SJCRH30 (cell line): ENCODE measurements around the gene HTRA3. TPM values are rescaled to one million over a fixed set of nuclear protein-coding genes. Genes with fewer than 3 reads are reported as not detected.

Experiments
- DNase-seq, 2 experiments: peaks; one replicate each; pipeline ENCODE4 v3.0.0-alpha.2; 2015 to 2020
- H3K27ac ChIP-seq: fragments of 250-450 bp; sonication (Bioruptor Pico); 2 replicates; pipeline ENCODE4 v1.5.1; 2020; ENCODE audit warnings: mild to moderate bottlenecking, moderate library complexity
- H3K27me3 ChIP-seq: fragments of 250-450 bp; sonication (Bioruptor Pico); 2 replicates; pipeline ENCODE4 v1.5.1; 2020; ENCODE audit warnings: mild to moderate bottlenecking, moderate library complexity
- H3K36me3 ChIP-seq: fragments of 250-450 bp; sonication (Bioruptor Pico); 2 replicates; pipeline ENCODE4 v1.5.1; 2020; ENCODE audit warnings: mild to moderate bottlenecking, moderate library complexity
- H3K4me1 ChIP-seq: fragments of 250-450 bp; sonication (Bioruptor Pico); 2 replicates; pipeline ENCODE4 v1.5.1; 2020; ENCODE audit warnings: mild to moderate bottlenecking, moderate library complexity
- H3K4me3 ChIP-seq: fragments of 250-450 bp; sonication (Bioruptor Pico); 2 replicates; pipeline ENCODE4 v1.5.1; 2020; ENCODE audit warnings: mild to moderate bottlenecking, moderate library complexity
- H3K9me3 ChIP-seq: fragments of 250-450 bp; sonication (Bioruptor Pico); replicated peaks from 2 replicates; pipeline ENCODE4 v1.5.1; 2020; ENCODE audit warnings: mild to moderate bottlenecking, moderate library complexity
- total RNA-seq: library from RNA; depleted of rRNA; stranded (reverse); fragments of >200 nt; shearing (Covaris generic); gene quantifications from 2 replicates; pipeline ENCODE4 v1.2.3, GENCODE V29; 2014; rRNA removed

The HTRA3 gene
- total RNA-seq: 0.08 TPM in 1 of 2 replicates, not detected in the other

DNA sequence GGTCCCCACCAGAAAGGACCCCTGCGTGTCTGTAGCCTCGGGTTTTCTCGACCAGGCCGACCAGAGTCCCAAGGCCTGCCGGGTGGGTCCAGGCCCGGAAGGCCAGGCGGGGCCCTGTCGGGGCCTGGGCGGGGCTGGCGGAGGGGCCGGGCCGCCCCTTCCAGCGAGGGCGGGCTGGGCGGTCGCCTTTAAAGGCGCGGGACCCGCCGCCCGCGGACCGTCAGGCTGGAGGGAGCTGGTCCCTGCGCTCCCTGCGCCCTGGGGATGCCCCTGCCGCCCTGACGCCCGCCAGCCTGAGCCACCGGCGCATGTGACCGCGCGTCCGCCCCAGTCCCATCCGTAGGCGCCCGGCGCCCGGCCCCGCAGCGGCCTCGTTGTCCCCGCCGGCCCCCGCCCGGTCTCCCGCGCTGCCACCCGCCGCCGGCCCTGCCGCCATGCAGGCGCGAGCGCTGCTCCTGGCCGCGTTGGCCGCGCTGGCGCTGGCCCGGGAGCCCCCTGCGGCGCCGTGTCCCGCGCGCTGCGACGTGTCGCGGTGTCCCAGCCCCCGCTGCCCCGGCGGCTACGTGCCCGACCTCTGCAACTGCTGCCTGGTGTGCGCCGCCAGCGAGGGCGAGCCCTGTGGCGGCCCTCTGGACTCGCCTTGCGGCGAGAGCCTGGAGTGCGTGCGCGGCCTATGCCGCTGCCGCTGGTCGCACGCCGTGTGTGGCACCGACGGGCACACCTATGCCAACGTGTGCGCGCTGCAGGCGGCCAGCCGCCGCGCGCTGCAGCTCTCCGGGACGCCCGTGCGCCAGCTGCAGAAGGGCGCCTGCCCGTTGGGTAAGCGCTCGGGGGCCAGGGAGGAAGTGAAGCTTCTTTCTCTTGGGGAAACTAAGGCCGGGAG, at the start of gene HTRA3:
Gene HTRA3, plus strand, starts transcription at position 220 of the 883 bp plus-strand sequence. Its CDS starts 215 bp downstream, at position 435.
- H3K27me3 ChIP-seq: no peaks in the 10 kb centered on the region
- DNase-seq: no peak
- H3K4me3 ChIP-seq: no peak within 1 kb of the TSS
- peaks cover 2% of the 10 kb centered on the region; the same call in 1 of the 2 replicates for H3K4me1 ChIP-seq
- no peaks in the 10 kb centered on the region for H3K36me3 ChIP-seq
- no peaks in the 10 kb centered on the region for H3K9me3 ChIP-seq
- H3K27ac ChIP-seq: no peak within 1 kb of the TSS

DNA sequence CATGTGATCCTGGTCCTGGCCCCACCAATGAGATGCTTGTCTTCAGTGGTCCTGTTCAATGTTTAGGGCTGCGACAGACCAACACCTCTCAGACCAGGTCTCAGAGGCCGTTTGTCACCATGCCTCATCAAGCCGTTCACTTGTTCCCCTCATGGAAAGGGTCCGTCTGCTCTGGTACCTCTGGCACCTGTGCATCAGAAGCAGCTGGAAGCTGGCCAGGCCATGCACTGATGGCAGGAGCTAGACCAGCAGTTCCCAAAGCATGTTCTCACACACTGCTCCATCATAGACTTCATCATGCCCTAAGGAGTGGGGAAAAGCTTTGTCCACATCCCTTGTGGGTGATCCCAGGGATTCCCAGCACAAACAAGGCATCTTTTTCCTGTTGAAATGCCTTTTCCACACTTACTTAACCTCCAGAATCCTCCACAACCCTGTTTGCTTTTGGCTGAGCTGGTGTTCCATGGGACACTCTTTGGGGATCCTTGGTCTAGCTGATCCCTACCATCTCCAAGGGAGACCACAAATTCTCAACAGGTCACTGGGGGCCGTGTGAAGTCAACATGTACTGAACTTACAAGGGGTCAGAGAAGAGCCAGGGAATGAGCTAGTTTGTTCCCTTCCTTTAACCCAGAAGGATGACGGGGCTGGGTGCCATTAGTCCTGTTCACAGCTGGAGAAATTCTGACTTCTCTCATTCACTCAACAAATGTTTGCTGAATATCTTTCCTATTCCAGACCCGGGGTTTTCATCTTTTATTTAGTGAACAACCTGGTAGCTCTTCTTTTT, 48.7 kb upstream of the HTRA3 start:
- DNase-seq: no peak
- H3K4me3 ChIP-seq: no peak overlapping the region
- H3K4me1 ChIP-seq: peaks cover 53% of the 10 kb centered on the region

DNA sequence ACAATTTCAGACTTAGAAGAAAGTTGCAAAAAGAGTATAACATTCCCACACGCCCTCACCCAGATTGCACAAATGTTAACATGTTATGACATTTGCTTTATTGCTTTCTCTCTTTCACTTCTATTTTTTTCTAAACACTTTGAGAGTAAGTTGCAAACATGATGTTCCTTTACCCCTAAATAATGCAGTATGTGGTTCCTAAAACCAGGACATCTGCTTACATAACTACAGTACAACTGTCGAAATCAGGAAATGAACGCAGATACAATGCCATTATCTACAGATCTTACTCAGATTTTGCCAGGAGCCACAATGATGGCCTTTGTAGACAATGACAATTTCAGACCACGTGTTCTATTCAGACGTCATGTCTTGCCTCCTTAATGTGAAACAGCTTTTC, 48.1 kb upstream of the HTRA3 start:
- DNase-seq: no peak
- Histone ChIP-seq H3K9me3 (no peaks in the 10 kb centered on the region), H3K27me3 (no peaks in the 10 kb centered on the region), H3K36me3 (peaks cover 18% of the 10 kb centered on the region), H3K4me3 (no peak overlapping the region), H3K27ac (no peak overlapping the region), H3K4me1 (peaks cover 59% of the 10 kb centered on the region)

More for the DNA sequence above, 48.7 kb upstream of the HTRA3 start:
- Histone ChIP-seq H3K27me3 (no peaks in the 10 kb centered on the region), H3K9me3 (no peaks in the 10 kb centered on the region), H3K36me3 (peaks cover 18% of the 10 kb centered on the region), H3K27ac (no peak overlapping the region)

DNA sequence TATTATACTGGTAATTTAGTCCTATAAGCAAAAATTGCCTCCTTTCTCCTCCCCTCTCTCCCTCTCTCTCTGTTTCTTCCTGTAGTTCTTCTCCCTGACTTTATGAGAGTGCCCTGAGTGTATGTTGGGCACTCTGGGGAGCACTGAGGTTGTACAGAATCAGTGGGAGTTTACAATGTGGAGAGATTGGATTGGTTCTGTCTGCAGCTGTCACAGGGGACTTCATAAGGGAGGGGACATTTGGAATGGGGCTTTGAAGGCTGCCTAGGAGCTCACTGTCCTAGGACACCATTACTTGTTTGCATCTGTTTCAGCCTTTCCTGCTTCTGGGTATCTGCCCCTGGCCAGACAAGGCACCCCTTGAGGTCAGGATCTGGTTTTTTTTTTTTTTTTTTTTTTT, 47.6 kb upstream of the HTRA3 start:
- DNase-seq: no peak
- no peak overlapping the region for H3K27ac ChIP-seq

DNA sequence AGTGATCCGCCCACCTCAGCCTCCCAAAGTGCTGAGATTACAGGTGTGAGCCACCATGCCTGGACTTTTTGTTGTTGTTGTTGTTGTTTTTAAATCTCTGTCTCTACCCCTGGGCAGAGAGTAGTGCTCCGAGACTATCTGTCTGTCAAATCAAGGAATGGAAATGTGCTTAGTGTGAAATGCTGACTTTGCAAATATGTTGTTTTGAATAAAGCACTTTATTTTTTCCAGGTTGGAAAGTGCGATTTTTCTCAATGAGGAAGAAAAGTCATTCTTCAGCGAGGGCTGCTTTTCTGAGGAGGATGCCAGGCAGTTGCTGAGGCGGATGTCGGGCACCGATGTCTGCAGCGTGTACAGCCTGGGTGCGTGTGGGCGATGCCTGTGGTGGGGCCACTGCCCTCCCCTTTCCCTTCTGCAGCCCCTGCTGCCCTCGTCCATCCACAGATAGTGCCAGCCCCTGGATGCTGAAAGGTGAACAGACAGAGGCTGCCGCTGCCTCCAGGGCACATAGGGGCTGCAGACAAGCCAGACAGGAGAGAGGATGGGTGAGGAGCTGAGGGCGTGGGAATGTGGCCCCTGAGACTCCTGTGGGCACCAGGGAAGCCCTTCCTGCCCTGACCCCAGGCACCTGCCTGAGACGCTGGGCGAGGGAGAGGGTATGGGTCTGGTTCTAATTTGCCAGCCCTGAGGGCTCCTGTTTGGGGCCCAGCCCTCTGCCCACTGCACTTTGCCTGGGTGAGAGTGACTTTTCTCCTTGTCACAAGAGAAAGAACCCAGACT, 46.8 kb upstream of the HTRA3 start:
- Histone ChIP-seq H3K27ac (no peak overlapping the region), H3K27me3 (no peaks in the 10 kb centered on the region)

More for the DNA sequence above, 47.6 kb upstream of the HTRA3 start:
- Histone ChIP-seq H3K9me3 (no peaks in the 10 kb centered on the region), H3K27me3 (no peaks in the 10 kb centered on the region), H3K36me3 (peaks cover 18% of the 10 kb centered on the region), H3K4me1 (peaks cover 64% of the 10 kb centered on the region), H3K4me3 (no peak overlapping the region)

DNA sequence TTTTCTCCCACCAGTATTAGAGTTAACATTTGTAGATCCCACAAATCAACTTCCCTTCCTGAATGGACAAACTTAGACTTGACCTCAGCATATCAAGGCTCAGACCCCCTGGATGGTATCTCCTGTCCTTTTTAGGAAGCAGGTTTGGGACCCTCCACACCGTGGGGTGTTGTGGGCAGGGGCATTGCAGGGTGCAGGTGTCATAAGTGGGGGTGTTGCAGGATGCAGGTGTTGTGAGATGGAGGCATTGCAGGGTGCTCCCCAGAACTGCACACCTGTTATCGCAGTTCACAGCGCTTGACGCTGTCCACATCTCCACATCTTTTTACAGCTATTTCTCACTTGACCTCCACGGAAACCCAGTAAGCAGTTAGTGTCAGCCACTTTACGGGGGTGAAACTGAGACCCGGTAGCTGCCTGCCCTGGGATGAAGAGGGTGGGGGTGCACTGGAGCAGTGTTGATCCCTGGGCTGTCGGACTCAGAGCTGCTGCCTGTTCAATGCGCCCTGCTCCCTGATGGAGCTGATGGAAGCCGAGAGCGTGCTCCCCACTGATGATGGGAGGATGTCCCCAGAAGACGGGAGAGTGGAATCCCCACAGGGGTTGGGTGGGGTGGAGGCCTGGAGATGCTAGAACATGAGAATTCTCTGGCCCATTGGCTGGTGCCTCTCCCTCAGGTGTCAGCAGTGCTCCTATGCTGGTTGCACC, 45.1 kb upstream of the HTRA3 start:
- no peak overlapping the region for H3K4me3 ChIP-seq
- no peak overlapping the region for H3K27ac ChIP-seq
- H3K36me3 ChIP-seq: peaks cover 11% of the 10 kb centered on the region
- no peaks in the 10 kb centered on the region for H3K27me3 ChIP-seq
- no peak for DNase-seq
- no peaks in the 10 kb centered on the region for H3K9me3 ChIP-seq
- peaks cover 67% of the 10 kb centered on the region for H3K4me1 ChIP-seq

More for the DNA sequence above, 46.8 kb upstream of the HTRA3 start:
- Histone ChIP-seq H3K4me1 (peaks cover 70% of the 10 kb centered on the region), H3K36me3 (peaks cover 11% of the 10 kb centered on the region), H3K4me3 (no peak overlapping the region), H3K9me3 (no peaks in the 10 kb centered on the region)
- no peak for DNase-seq

DNA sequence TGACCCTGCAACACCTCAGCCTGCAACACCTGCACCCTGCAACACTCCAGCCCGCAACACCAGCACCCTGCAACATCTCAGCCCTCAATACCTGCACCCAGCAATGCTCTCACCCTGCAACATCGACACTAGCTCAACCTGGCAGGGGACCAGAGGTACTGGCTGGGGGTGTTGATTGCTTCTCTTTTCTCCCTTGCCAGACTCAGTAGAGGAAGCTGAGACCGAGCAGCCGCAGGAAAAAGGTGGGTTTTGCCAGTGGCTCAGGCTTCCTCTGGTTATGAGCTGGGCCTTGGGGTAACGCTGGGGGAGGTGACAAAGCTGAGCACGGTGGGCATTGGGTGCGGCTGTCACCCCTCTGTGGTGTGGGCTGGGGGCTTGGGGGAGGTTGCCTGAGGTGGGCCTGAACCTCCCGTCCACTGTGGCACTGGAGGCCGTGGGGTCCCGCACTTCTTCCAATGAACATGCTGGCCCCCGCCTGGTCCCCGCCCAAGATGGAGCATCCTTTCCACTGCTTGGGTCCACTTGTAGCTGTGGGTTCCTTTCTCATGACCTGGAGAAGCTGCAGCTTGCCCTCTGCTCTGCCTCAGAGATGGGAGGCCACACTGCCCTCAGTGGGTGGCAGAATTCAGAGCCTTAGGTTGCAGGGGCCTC, 44.5 kb upstream of the HTRA3 start:
- H3K4me1 ChIP-seq: peaks cover 64% of the 10 kb centered on the region
- H3K27me3 ChIP-seq: no peaks in the 10 kb centered on the region
- peaks cover 6% of the 10 kb centered on the region; the same call in 1 of the 2 replicates for H3K36me3 ChIP-seq
- no peak for DNase-seq
- H3K9me3 ChIP-seq: no peaks in the 10 kb centered on the region
- H3K27ac ChIP-seq: peak overlapping the region; percentile 83
- H3K4me3 ChIP-seq: no peak overlapping the region

DNA sequence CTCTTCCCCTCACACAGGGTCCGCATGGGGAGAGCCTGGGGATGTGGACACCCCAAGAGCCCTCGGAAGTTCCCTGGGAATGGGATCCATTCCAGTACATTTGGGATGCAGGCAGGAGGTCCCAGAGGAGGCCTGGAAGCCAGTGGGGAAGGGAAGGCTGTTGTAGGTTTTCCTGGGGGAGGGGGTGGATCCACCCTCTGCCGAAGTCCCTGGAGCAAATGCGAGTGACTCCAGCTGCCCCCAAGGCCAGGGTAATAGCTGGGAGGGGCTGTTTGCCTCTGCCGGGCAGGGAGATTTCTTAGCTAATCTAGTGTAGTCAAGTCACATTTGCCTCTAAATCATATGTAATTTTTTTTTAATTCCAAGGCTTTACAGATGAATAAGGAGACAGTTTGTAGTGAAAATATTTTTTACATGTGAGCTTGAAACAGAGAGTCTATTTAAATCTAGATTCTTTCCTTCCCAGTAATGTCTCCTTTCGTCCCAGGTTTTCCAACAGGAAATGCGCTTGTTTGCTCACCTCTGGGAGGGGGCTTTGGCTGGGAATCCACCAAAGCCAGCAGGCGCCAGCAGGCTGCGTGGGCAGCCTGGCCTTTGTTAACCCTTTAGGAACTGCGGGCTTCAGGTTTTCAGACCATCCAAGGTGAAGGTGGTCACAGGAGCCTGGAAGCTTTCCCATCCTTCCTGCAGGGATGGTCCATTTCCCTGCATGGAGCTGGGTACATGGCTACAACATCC, 43.7 kb upstream of the HTRA3 start:
- H3K9me3 ChIP-seq: no peaks in the 10 kb centered on the region
- H3K4me3 ChIP-seq: no peak overlapping the region
- H3K4me1 ChIP-seq: peaks cover 63% of the 10 kb centered on the region
- DNase-seq: peak; percentile 88
- H3K27me3 ChIP-seq: no peaks in the 10 kb centered on the region
- peaks cover 6% of the 10 kb centered on the region; the same call in 1 of the 2 replicates for H3K36me3 ChIP-seq
- peak overlapping the region; percentile 83 for H3K27ac ChIP-seq

DNA sequence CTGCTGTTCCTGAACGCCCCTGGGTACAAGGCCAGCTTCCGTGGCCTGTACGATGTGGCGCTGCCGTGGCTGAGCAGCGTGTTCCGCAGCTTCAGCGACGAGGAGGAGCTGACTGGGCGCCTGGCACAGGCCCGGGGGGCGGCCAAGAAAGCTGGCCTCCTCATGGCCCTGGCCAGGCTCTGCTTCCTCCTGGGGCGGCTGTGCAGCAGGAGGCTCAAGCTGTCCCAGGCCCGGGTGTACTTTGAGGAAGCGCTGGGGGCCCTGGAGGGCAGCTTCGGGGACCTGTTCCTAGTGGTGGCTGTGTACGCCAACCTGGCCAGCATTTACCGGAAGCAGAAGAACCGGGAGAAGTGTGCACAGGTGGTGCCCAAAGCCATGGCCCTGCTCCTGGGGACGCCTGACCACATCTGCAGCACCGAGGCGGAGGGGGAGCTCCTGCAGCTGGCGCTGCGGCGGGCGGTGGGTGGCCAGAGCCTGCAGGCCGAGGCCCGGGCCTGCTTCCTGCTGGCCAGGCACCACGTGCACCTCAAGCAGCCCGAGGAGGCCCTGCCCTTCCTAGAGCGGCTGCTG, 42.3 kb upstream of the HTRA3 start:
- Histone ChIP-seq H3K4me3 (no peak overlapping the region), H3K4me1 (peaks cover 52% of the 10 kb centered on the region), H3K9me3 (no peaks in the 10 kb centered on the region), H3K27me3 (no peaks in the 10 kb centered on the region), H3K27ac (peak overlapping the region; percentile 83), H3K36me3 (peaks cover 6% of the 10 kb centered on the region; the same call in 1 of the 2 replicates)
- no peak for DNase-seq

DNA sequence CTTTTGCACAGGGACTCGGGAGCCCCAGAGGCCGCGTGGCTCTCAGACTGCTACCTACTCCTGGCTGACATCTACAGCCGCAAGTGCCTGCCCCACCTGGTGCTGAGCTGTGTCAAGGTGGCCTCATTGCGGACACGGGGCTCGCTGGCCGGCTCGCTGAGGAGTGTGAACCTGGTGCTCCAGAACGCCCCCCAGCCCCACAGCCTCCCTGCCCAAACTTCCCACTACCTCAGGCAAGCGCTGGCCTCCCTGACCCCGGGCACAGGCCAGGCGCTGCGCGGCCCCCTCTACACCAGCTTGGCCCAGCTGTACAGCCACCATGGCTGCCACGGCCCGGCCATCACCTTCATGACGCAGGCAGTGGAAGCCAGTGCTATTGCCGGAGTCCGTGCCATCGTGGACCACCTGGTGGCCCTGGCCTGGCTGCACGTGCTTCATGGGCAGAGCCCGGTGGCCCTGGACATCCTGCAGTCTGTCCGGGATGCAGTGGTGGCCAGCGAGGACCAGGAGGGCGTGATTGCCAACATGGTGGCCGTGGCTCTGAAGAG, 41.7 kb upstream of the HTRA3 start:
- H3K27ac ChIP-seq: peak overlapping the region; percentile 64
- no peak overlapping the region for H3K4me3 ChIP-seq
- no peaks in the 10 kb centered on the region for H3K9me3 ChIP-seq
- peaks cover 52% of the 10 kb centered on the region for H3K4me1 ChIP-seq
- no peak for DNase-seq
- H3K36me3 ChIP-seq: peaks cover 3% of the 10 kb centered on the region; the same call in 1 of the 2 replicates
- H3K27me3 ChIP-seq: no peaks in the 10 kb centered on the region

DNA sequence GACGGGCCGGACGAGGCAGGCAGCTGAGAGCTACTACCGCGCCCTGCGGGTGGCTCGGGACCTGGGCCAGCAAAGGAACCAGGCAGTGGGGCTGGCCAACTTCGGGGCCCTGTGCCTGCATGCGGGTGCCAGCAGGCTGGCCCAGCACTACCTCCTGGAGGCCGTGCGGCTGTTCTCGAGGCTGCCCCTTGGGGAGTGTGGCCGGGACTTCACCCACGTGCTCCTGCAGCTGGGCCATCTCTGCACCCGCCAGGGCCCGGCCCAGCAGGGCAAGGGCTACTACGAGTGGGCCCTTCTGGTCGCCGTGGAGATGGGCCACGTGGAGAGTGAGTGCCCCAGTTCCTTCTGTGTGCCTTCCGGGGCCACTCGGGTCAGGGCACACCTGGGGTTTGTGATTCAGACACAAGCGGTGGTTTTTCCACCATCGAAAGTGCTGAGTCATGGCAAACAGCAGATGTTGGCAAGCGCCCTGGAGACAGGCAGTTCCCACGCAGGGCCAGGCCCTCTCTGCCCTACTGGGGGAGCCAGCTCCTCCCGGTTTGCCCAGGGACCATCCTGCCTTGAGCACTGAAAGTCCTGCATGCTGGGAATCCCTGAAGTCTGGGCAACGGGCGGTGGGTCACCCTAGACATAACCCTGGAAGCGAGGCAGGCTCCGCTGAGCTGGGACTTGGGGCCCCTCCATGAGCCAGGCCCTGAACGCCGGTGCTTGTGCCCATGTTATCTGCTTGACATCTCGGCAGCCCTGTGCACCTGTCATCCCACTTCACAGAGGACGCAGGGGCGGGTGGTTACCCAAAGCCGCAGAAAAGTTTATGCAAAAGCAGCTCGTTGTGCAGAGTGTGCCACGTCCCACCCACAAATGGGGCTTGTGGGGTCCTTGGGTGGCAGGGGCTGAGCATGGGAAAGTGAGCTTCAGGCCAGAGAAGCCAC, 41.0 kb upstream of the HTRA3 start:
- Histone ChIP-seq H3K9me3 (no peaks in the 10 kb centered on the region), H3K27ac (peak overlapping the region; percentile 64)
- DNase-seq: peak; percentile 83 to 87

More for the DNA sequence above, 41.0 kb upstream of the HTRA3 start:
- Histone ChIP-seq H3K4me1 (peaks cover 52% of the 10 kb centered on the region), H3K36me3 (peaks cover 8% of the 10 kb centered on the region), H3K4me3 (no peak overlapping the region), H3K27me3 (no peaks in the 10 kb centered on the region)
